8988T (cell line): ENCODE results near the gene SMAD3.

Source experiments
- DNase-seq: peaks from one replicate; pipeline ENCODE4 v3.0.0; 2011

SMAD3 gene

GRCh38 chr15:67036775-67037555 lies 28.4 kb upstream of the SMAD3 start:
- no peak for DNase-seq

- DNase-seq, result no peak
Measured at GRCh38 chr15:67037694-67038093, 27.7 kb upstream of the SMAD3 start.

GRCh38 chr15:67038736-67039135 lies 26.7 kb upstream of the SMAD3 start:
- no peak for DNase-seq

GRCh38 chr15:67039384-67040075 lies 25.9 kb upstream of the SMAD3 start:
- DNase-seq, result no peak

GRCh38 chr15:67040277-67040676 lies 25.1 kb upstream of the SMAD3 start:
- no peak for DNase-seq

GRCh38 chr15:67042551-67043142 lies 22.8 kb upstream of the SMAD3 start:
- DNase-seq, result no peak

GRCh38 chr15:67043939-67044771 lies 21.2 kb upstream of the SMAD3 start:
- DNase-seq, result no peak

GRCh38 chr15:67047149-67047661 lies 18.2 kb upstream of the SMAD3 start:
- no peak for DNase-seq

GRCh38 chr15:67048281-67049279 lies 16.8 kb upstream of the SMAD3 start:
- DNase-seq, result no peak

GRCh38 chr15:67049351-67050044 lies 15.9 kb upstream of the SMAD3 start:
- DNase-seq, result no peak

GRCh38 chr15:67050062-67050461 lies 15.3 kb upstream of the SMAD3 start:
- DNase-seq, result no peak

- no peak for DNase-seq
Measured at GRCh38 chr15:67050522-67051087, 14.8 kb upstream of the SMAD3 start.

- DNase-seq, result no peak
Measured at GRCh38 chr15:67051088-67052045, 14.0 kb upstream of the SMAD3 start.

- DNase-seq, result no peak
Measured at GRCh38 chr15:67054676-67055075, 10.7 kb upstream of the SMAD3 start.

- DNase-seq, result no peak
Measured at GRCh38 chr15:67059127-67059553, 6.3 kb upstream of the SMAD3 start.

GRCh38 chr15:67061811-67062368 lies 3.5 kb upstream of the SMAD3 start:
- no peak for DNase-seq

- DNase-seq, result no peak
Measured at GRCh38 chr15:67062369-67062985, 2.9 kb upstream of the SMAD3 start.
